AG10803 (cell line): ENCODE measurements around the gene SUGP2.

Experiments used
- DNase-seq: peaks from one replicate; pipeline ENCODE4 v3.0.0; 2010; ENCODE audit warnings: low read depth
- H3K4me3 ChIP-seq: 2 replicates; pipeline ENCODE4 v1.5.1; 2011; ENCODE audit warnings: mild to moderate bottlenecking, low read length, control low read depth
- CTCF ChIP-seq: conservative IDR thresholded peaks from 2 replicates; pipeline ENCODE4 v1.5.1; 2011; ENCODE audit warnings: mild to moderate bottlenecking, low read length, control low read depth, inconsistent platforms

The SUGP2 gene

GRCh38 chr19:19057720-19058119, 24.4 kb upstream of the SUGP2 start:
- no peak overlapping the region for H3K4me3 ChIP-seq
- no peak for TF ChIP-seq CTCF
- DNase-seq: no peak

GRCh38 chr19:19057317-19057716, 24.0 kb upstream of the SUGP2 start:
- no peak overlapping the region for H3K4me3 ChIP-seq
- DNase-seq: no peak
- no peak for TF ChIP-seq CTCF

GRCh38 chr19:19056636-19057275, 23.4 kb upstream of the SUGP2 start:
- no peak for DNase-seq
- TF ChIP-seq CTCF: no peak
- H3K4me3 ChIP-seq: no peak overlapping the region

- no peak overlapping the region for H3K4me3 ChIP-seq
- TF ChIP-seq CTCF: no peak
- DNase-seq: no peak
Observed at GRCh38 chr19:19055701-19056100, 22.4 kb upstream of the SUGP2 start.

GRCh38 chr19:19054939-19055440, 21.7 kb upstream of the SUGP2 start:
- no peak for TF ChIP-seq CTCF
- no peak overlapping the region for H3K4me3 ChIP-seq
- DNase-seq: no peak

GRCh38 chr19:19054315-19054938, 21.1 kb upstream of the SUGP2 start:
- TF ChIP-seq CTCF: no peak
- no peak for DNase-seq
- no peak overlapping the region for H3K4me3 ChIP-seq
